ENCODE results near the gene STH. TPM values are rescaled to one million over a fixed set of nuclear protein-coding genes. Genes with fewer than 3 reads are reported as not detected.

The STH gene
- total RNA-seq, 1 donor from 2014 or later: not detected

DNA sequence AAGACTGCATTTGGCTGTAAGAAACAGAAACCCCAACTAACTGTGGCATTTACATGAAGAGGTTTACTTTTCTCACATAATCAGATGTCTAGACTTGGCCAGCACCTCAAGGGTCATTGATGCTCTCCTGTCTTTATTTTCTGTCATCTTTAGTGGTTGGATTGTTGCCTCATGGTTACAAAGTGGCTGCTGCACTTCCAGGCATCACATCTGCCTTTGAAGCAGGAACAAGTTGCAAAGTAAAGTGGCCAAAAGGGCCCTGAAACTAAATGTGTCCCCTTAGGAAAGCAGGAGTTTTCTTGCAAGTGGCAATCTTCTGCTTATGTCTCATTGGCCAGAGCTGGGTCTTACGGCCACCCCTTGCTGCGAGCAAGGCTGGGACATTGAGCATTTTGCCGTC is 26.5 kb upstream of the STH start:
- H3K9me3 Mint-ChIP-seq (ENCODE audit: unreplicated experiment): peaks cover 5% of the 10 kb centered on the region
- H3K36me3 Mint-ChIP-seq (ENCODE audit: unreplicated experiment): no peaks in the 10 kb centered on the region
- no peak overlapping the region for H3K27ac Mint-ChIP-seq (ENCODE audit: unreplicated experiment)
- H3K4me1 Mint-ChIP-seq (ENCODE audit: unreplicated experiment): no peaks in the 10 kb centered on the region
- DNase-seq (ENCODE audit: extremely low spot score, unreplicated experiment): no peak
- H3K27me3 Mint-ChIP-seq (ENCODE audit: unreplicated experiment): peaks cover 17% of the 10 kb centered on the region
- no peak overlapping the region for H3K4me3 Mint-ChIP-seq (ENCODE audit: unreplicated experiment)
- TF ChIP-seq, protein P1, sequence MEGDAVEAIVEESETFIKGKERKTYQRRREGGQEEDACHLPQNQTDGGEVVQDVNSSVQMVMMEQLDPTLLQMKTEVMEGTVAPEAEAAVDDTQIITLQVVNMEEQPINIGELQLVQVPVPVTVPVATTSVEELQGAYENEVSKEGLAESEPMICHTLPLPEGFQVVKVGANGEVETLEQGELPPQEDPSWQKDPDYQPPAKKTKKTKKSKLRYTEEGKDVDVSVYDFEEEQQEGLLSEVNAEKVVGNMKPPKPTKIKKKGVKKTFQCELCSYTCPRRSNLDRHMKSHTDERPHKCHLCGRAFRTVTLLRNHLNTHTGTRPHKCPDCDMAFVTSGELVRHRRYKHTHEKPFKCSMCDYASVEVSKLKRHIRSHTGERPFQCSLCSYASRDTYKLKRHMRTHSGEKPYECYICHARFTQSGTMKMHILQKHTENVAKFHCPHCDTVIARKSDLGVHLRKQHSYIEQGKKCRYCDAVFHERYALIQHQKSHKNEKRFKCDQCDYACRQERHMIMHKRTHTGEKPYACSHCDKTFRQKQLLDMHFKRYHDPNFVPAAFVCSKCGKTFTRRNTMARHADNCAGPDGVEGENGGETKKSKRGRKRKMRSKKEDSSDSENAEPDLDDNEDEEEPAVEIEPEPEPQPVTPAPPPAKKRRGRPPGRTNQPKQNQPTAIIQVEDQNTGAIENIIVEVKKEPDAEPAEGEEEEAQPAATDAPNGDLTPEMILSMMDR (IDR thresholded peaks at IDR 0.05): no peak

DNA sequence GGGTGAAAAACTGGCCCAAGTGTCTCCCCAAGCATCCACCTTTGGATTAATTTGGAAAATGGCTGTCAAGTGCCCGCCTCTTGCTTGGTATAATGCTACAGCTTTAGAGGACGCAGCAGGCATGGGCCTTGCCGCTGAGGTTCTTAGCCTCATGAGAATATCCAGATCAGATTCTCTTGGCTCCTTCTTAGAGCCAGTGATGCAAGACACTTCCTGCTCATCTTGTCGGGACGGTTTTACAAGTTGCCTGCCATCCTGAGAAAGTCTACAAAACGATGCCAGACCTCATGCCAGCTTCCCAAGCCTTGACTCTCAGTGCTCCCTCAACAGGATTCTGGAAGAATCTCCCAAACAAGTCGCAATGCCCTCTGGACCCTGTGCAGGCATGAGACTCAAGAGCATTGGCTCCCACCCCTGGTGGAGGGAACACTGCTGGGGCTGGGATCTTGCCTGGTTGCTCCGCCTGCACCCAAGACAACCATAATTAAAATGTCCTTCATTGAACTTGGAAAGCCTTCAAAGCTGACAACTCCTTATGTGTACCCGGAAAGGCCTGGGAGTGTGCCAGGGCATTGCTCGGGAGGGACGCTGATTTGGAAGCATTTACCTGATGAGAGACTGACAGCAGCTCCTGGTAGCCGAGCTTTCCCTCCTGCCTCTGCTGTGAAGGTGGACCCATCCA is 25.8 kb upstream of the STH start:
- H3K27me3 Mint-ChIP-seq (ENCODE audit: unreplicated experiment): peaks cover 12% of the 10 kb centered on the region
- H3K27ac Mint-ChIP-seq (ENCODE audit: unreplicated experiment): no peak overlapping the region
- DNase-seq (ENCODE audit: extremely low spot score, unreplicated experiment): no peak
- H3K4me1 Mint-ChIP-seq (ENCODE audit: unreplicated experiment): no peaks in the 10 kb centered on the region
- TF ChIP-seq, protein P1 (IDR thresholded peaks at IDR 0.05): no peak
- no peaks in the 10 kb centered on the region for H3K36me3 Mint-ChIP-seq (ENCODE audit: unreplicated experiment)
- peaks cover 5% of the 10 kb centered on the region for H3K9me3 Mint-ChIP-seq (ENCODE audit: unreplicated experiment)
- H3K4me3 Mint-ChIP-seq (ENCODE audit: unreplicated experiment): no peak overlapping the region

DNA sequence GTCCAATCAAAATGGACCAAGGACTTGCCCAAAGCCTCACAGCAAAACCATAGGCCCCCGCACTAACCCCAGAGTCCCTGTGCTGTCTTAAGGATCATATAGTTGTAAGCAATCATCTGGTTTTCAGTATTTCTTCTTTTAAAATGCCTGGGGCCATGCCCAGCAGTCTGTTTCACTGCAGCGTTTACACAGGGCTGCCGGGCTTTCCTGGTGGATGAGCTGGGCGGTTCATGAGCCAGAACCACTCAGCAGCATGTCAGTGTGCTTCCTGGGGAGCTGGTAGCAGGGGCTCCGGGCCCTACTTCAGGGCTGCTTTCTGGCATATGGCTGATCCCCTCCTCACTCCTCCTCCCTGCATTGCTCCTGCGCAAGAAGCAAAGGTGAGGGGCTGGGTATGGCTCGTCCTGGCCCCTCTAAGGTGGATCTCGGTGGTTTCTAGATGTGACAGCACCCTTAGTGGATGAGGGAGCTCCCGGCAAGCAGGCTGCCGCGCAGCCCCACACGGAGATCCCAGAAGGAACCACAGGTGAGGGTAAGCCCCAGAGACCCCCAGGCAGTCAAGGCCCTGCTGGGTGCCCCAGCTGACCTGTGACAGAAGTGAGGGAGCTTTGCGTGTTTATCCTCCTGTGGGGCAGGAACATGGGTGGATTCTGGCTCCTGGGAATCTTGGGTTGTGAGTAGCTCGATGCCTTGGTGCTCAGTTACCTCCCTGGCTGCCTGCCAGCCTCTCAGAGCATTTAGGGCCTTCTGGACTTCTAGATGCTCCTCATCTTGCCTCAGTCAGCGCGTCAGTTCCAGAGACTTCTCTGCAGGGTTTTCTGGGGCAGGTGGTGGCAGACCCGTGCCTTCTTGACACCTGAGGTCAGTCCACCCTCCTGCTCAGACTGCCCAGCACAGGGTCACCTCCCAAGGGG is 24.8 kb upstream of the STH start:
- Mint-ChIP-seq H3K4me3 (ENCODE audit: unreplicated experiment) (no peak overlapping the region), H3K27me3 (ENCODE audit: unreplicated experiment) (peaks cover 11% of the 10 kb centered on the region), H3K36me3 (ENCODE audit: unreplicated experiment) (no peaks in the 10 kb centered on the region), H3K9me3 (ENCODE audit: unreplicated experiment) (peaks cover 5% of the 10 kb centered on the region), H3K4me1 (ENCODE audit: unreplicated experiment) (no peaks in the 10 kb centered on the region), H3K27ac (ENCODE audit: unreplicated experiment) (no peak overlapping the region)
- TF ChIP-seq, protein P1 (IDR thresholded peaks at IDR 0.05): no peak
- DNase-seq (ENCODE audit: extremely low spot score, unreplicated experiment): no peak

DNA sequence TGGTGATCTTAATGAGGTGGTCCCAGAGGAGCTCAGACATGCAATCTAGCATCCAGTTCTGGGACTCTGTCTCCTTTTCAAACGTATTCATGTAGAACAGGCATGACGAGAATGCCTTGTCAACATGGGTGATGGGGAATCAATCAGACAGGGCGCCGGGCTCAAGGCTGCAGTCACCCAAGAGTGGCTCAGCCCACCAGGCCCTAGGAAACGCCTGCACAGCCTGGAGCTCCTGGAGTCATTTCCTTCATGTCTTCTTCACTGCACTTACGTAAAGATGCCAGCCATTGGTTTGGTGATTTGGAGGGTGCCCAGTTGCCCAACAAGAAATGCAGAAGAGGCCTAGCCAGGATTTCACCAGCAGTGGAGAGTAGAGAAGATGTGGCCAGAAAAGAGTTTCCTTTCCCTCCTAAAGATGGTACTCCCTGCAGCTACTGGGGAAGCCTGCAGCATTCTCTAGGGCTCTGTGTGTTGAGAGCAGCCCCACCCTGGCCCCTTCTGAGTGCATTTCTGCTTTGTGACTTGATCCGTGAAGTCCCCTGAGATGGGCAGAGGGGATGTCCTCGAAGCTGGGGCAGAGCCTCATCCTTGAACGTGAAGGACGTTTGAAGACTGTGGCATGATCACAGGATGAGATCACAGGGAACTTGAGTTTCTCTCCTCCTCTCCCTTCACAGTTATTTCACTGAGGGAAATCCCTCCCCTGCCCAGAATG is 24.0 kb upstream of the STH start:
- TF ChIP-seq, protein P1 (IDR thresholded peaks at IDR 0.05): no peak
- no peak overlapping the region for H3K27ac Mint-ChIP-seq (ENCODE audit: unreplicated experiment)
- H3K36me3 Mint-ChIP-seq (ENCODE audit: unreplicated experiment): no peaks in the 10 kb centered on the region
- H3K27me3 Mint-ChIP-seq (ENCODE audit: unreplicated experiment): peaks cover 8% of the 10 kb centered on the region
- no peaks in the 10 kb centered on the region for H3K4me1 Mint-ChIP-seq (ENCODE audit: unreplicated experiment)
- H3K9me3 Mint-ChIP-seq (ENCODE audit: unreplicated experiment): peaks cover 5% of the 10 kb centered on the region
- no peak overlapping the region for H3K4me3 Mint-ChIP-seq (ENCODE audit: unreplicated experiment)
- no peak for DNase-seq (ENCODE audit: extremely low spot score, unreplicated experiment)
